Chondrocyte (in vitro differentiated cells): ENCODE data around the gene KLHL17. TPM values are rescaled to one million over a fixed set of nuclear protein-coding genes. Genes with fewer than 3 reads are reported as not detected.

Source experiments
- DNase-seq: peaks from one replicate; pipeline ENCODE4 v3.0.0; 2021; ENCODE audit warnings: mixed read lengths, low spot score
- H3K27ac Mint-ChIP-seq: one replicate; pipeline ENCODE4 v1.8.0; 2021; ENCODE audit warnings: mild to moderate bottlenecking, moderate library complexity, mixed read lengths; ENCODE audit not compliant: unreplicated experiment
- H3K27me3 Mint-ChIP-seq: 2 replicates; pipeline ENCODE4 v1.8.0; 2021; ENCODE audit warnings: low read depth, mixed read lengths
- H3K36me3 Mint-ChIP-seq: 2 replicates; pipeline ENCODE4 v1.8.0; 2021; ENCODE audit warnings: low read depth, mixed read lengths
- H3K4me1 Mint-ChIP-seq: 2 replicates; pipeline ENCODE4 v1.8.0; 2021; ENCODE audit warnings: low read depth, mild to moderate bottlenecking, mixed read lengths
- H3K4me3 Mint-ChIP-seq: one replicate; pipeline ENCODE4 v1.8.0; 2021; ENCODE audit warnings: mild to moderate bottlenecking, moderate library complexity, mixed read lengths; ENCODE audit not compliant: unreplicated experiment
- H3K9me3 Mint-ChIP-seq: 2 replicates; pipeline ENCODE4 v1.8.0; 2021; ENCODE audit warnings: low read depth, mixed read lengths
- CTCF ChIP-seq: fragments of 200-600 bp; sonication (generic); IDR thresholded peaks from 2 replicates; pipeline ENCODE4 v1.5.0; 2021; ENCODE audit warnings: antibody characterized with exemption, mild to moderate bottlenecking, moderate library complexity
- total RNA-seq: library from RNA; stranded (reverse); gene quantifications from 3 replicates; pipeline ENCODE4 v1.2.1, GENCODE V29; 2021

Gene KLHL17
- total RNA-seq, 1 donor from 2014 or later: 19.1 TPM

GRCh38 chr1:940107-941014 lies 20.0 kb upstream of the KLHL17 start:
- no peak for DNase-seq
- peak; percentile 51 for TF ChIP-seq CTCF
- H3K4me1 Mint-ChIP-seq: peaks cover 35% of the 10 kb centered on the region
- peak overlapping the region; percentile 17 for H3K27ac Mint-ChIP-seq
- no peaks in the 10 kb centered on the region for H3K9me3 Mint-ChIP-seq
- peak overlapping the region; percentile 40 for H3K4me3 Mint-ChIP-seq
- H3K27me3 Mint-ChIP-seq: no peaks in the 10 kb centered on the region
- H3K36me3 Mint-ChIP-seq: peaks cover 2% of the 10 kb centered on the region

GRCh38 chr1:941015-941587 lies 19.3 kb upstream of the KLHL17 start:
- Mint-ChIP-seq H3K27me3 (no peaks in the 10 kb centered on the region), H3K36me3 (peaks cover 2% of the 10 kb centered on the region), H3K9me3 (no peaks in the 10 kb centered on the region), H3K4me1 (peaks cover 31% of the 10 kb centered on the region), H3K27ac (peak overlapping the region; percentile 17), H3K4me3 (peak overlapping the region; percentile 50)
- TF ChIP-seq CTCF: no peak
- no peak for DNase-seq

- no peak overlapping the region for H3K27ac Mint-ChIP-seq
- H3K4me3 Mint-ChIP-seq: peak overlapping the region; percentile 50
- peaks cover 2% of the 10 kb centered on the region for H3K36me3 Mint-ChIP-seq
- H3K4me1 Mint-ChIP-seq: peaks cover 31% of the 10 kb centered on the region
- TF ChIP-seq CTCF: no peak
- no peaks in the 10 kb centered on the region for H3K9me3 Mint-ChIP-seq
- DNase-seq: no peak
- no peaks in the 10 kb centered on the region for H3K27me3 Mint-ChIP-seq
These were observed 18.6 kb upstream of the KLHL17 start for GRCh38 chr1:941588-942383.

GRCh38 chr1:942411-942821 lies 18.0 kb upstream of the KLHL17 start:
- Mint-ChIP-seq H3K27me3 (no peaks in the 10 kb centered on the region), H3K36me3 (peaks cover 5% of the 10 kb centered on the region), H3K9me3 (no peaks in the 10 kb centered on the region), H3K4me1 (peaks cover 31% of the 10 kb centered on the region), H3K4me3 (no peak overlapping the region), H3K27ac (no peak overlapping the region)
- no peak for TF ChIP-seq CTCF
- no peak for DNase-seq
